ENCODE measurements around the gene RALGAPA2. TPM values are rescaled to one million over a fixed set of nuclear protein-coding genes. Genes with fewer than 3 reads are reported as not detected.

The RALGAPA2 gene
- total RNA-seq, 2 experiments from 2014 or later: 14.3 to 17.2 TPM

DNA sequence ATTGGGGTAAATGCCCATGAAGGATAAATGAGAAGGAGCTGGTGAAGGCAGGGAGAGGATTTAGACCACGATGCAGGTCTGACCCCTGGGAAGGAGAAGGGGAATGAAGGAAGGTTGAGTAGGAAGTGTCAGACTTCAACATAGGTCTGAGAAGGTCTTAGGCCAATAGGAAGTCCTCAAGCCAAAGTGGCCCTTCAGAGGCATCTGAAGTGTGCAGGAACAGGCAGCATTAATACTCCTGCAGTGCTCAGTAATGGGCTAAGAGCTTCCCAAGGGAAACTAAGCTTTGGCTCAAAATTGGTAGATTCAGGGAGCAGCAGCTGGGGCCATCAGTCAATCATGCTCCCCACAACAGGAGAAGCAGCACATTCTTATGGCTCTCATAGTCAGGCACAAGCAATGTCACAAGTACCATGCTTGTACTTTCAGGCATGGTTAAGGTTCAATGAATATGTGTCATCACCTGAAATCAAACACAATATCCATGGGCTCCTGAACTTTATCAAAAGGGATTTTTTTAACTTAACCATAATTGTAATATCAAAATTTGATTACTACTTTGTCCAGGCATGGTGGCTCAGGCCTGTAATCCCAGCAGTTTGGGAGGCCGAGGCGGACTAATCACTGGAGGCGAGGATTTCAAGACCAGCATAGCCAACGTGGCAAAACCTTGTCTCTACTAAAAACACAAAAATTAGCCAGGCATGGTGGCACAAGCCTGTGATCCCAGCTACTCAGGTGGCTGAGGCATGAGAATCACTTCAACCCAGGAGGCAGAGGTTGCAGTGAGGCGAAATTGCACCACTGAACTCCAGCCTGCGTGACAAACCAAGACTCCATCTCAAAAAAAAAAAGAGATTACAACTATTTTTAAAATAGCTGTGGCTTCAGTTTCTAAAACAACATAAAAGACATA lies 9.9 kb downstream of the RALGAPA2 start:
- Mint-ChIP-seq H3K9me3 (peaks cover under 1% of the 10 kb centered on the region), H3K4me1 (ENCODE audit: low read depth) (peaks cover 20% of the 10 kb centered on the region), H3K27me3 (no peaks in the 10 kb centered on the region), H3K36me3 (ENCODE audit: low read depth) (peaks cover 2% of the 10 kb centered on the region), H3K4me3 (no peak overlapping the region), H3K27ac (no peak overlapping the region)
- no peak for TF ChIP-seq CTCF (IDR thresholded peaks at IDR 0.05)
- POLR2A ChIA-PET: interaction anchor here (0.6 kb wide), 1 partner anchor 16 kb away, joined by 4 read pairs; no protein-coding TSS in a partner anchor
- DNase-seq (no peak), ATAC-seq (no peak)
- CTCF ChIA-PET: no interaction called here
- intact Hi-C loops (cut with micrococcal nuclease): no loop called here

DNA sequence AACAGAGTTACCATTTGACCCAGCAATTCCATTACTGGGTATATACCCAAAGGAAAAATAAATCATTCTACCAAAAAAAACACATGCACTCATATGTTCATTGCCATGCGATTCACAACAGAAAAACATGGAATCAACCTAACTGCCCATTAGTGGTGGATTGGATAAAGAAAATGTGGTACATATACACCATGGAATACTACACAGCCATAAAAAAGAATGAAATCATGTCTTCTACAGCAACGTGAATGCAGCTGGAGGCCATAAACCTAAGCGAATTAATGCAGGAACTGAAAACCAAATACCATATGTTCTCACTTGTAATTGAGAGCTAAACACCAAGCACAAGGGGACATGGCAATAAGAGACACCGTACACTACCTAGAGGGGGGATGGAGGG lies 12.5 kb downstream of the RALGAPA2 start:
- H3K9me3 Mint-ChIP-seq: no peaks in the 10 kb centered on the region
- ChIA-PET POLR2A (no interaction called here), CTCF (no interaction called here)
- TF ChIP-seq CTCF (IDR thresholded peaks at IDR 0.05): no peak
- DNase-seq (no peak), ATAC-seq (no peak)
- no peak overlapping the region for H3K27ac Mint-ChIP-seq
- peaks cover 18% of the 10 kb centered on the region for H3K4me1 Mint-ChIP-seq (ENCODE audit: low read depth)
- H3K4me3 Mint-ChIP-seq: no peak overlapping the region
- no peaks in the 10 kb centered on the region for H3K36me3 Mint-ChIP-seq (ENCODE audit: low read depth)
- intact Hi-C loops (cut with micrococcal nuclease): no loop called here
- no peaks in the 10 kb centered on the region for H3K27me3 Mint-ChIP-seq

DNA sequence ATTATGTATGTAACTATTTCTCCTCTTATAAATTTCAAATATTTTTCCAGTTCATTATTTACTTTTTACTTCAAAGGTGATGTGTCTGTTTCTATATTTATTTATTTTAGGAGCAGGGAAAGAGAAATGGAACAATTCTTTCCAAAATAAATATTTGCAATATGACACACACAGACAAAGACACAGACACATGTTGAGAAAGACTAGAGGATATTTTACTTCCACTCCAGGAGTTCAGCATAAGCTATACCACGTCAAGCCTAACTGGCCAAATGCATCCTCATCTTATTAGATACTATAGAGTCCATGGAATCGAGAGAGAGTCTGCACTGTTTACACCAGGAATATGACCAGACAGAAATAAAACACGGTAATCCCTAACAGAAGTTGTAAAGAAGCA lies 13.3 kb downstream of the RALGAPA2 start:
- no peak overlapping the region for H3K4me3 Mint-ChIP-seq
- no peak for ATAC-seq
- ChIA-PET CTCF (no interaction called here), POLR2A (interaction anchor here (0.6 kb wide), 1 partner anchor 29 kb away, joined by 4 read pairs; no protein-coding TSS in a partner anchor)
- H3K36me3 Mint-ChIP-seq (ENCODE audit: low read depth): no peaks in the 10 kb centered on the region
- no peaks in the 10 kb centered on the region for H3K9me3 Mint-ChIP-seq
- peaks cover 17% of the 10 kb centered on the region for H3K4me1 Mint-ChIP-seq (ENCODE audit: low read depth)
- H3K27me3 Mint-ChIP-seq: no peaks in the 10 kb centered on the region
- DNase-seq: no peak
- no peak for TF ChIP-seq CTCF (IDR thresholded peaks at IDR 0.05)
- H3K27ac Mint-ChIP-seq: no peak overlapping the region
- intact Hi-C loops (cut with micrococcal nuclease): no loop called here

DNA sequence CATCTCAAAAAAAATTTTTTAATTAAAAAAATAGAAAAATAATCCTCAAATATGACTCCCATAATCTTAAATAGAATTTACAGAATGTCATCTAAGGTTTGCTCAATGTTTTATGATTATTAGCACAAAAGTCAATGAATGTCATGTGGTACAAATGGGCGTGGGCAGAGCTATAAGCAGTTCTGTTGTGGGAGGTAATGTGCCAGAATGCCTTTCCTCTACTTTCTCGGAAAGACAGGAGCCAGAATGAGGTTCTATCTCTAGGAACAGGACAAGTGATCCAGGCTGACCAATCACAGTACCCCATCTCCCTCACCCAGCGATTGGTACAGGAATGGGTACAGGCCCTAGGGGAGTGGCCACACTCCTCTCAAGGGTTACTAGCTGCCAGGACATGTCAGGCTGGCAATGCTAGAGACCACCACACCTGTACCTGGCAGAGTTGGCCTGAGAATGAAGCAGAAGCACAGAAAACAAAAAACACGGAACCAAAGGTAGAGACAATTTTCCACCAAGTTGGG lies 15.1 kb downstream of the RALGAPA2 start:
- no peaks in the 10 kb centered on the region for H3K9me3 Mint-ChIP-seq
- CTCF ChIA-PET: no interaction called here
- ATAC-seq (no peak), DNase-seq (no peak)
- no peak overlapping the region for H3K27ac Mint-ChIP-seq
- H3K36me3 Mint-ChIP-seq (ENCODE audit: low read depth): no peaks in the 10 kb centered on the region
- intact Hi-C loops (cut with micrococcal nuclease): no loop called here
- POLR2A ChIA-PET: interaction anchor here (1.1 kb wide), 1 partner anchor 19 kb away, joined by 4 read pairs; no protein-coding TSS in a partner anchor
- H3K27me3 Mint-ChIP-seq: no peaks in the 10 kb centered on the region
- peaks cover 14% of the 10 kb centered on the region for H3K4me1 Mint-ChIP-seq (ENCODE audit: low read depth)
- no peak for TF ChIP-seq CTCF (IDR thresholded peaks at IDR 0.05)
- no peak overlapping the region for H3K4me3 Mint-ChIP-seq

DNA sequence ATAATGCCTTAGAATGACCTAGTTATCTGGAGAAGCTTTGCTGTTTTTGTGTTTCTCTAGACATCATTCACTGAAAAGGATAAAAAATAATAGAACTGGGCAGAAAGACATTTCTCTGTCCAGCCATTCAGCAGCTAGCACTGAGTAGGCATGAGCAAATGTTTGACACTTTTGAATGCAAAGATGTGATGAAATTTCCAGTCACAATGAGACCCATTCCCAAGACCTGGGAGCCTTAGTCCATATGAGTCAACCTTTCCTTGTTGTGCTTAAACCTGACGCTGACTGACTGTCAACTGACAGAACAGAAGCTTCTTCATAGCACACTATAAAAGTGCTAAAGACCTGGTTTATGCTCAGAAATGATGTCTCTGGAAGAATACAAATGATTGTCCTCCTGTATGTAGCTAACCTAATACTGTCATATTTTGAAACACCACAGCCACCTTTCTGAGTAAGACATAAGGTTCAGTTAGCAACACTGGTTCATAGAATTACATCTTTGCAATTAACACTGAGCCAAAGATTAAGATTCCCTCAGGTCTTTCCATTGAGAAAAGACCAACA lies 17.1 kb downstream of the RALGAPA2 start:
- Mint-ChIP-seq H3K27me3 (no peaks in the 10 kb centered on the region), H3K4me3 (no peak overlapping the region), H3K27ac (no peak overlapping the region), H3K36me3 (ENCODE audit: low read depth) (no peaks in the 10 kb centered on the region), H3K4me1 (ENCODE audit: low read depth) (peaks cover 17% of the 10 kb centered on the region), H3K9me3 (no peaks in the 10 kb centered on the region)
- intact Hi-C loops (cut with micrococcal nuclease): no loop called here
- DNase-seq (no peak), ATAC-seq (no peak)
- POLR2A ChIA-PET: no interaction called here
- CTCF ChIA-PET: interaction anchor here (0.7 kb wide), 1 partner anchor 11 kb away, joined by 3 read pairs; no protein-coding TSS in a partner anchor
- TF ChIP-seq CTCF (IDR thresholded peaks at IDR 0.05): no peak
